CD14-positive monocyte (primary cell): Measurements from ENCODE around the gene GON4L. TPM values are rescaled to one million over a fixed set of nuclear protein-coding genes. Genes with fewer than 3 reads are reported as not detected.

ENCODE experiments used
- DNase-seq, 3 donors: peaks; one replicate each; pipeline ENCODE4 v3.0.0-alpha.2; 2011 to 2022
- H2AFZ ChIP-seq: 2 replicates; pipeline ENCODE4 v1.6.0; 2012; ENCODE audit warnings: mild to moderate bottlenecking, low read depth, low read length, inconsistent platforms; ENCODE audit not compliant: insufficient read depth, poor library complexity, severe bottlenecking
- H3K27ac ChIP-seq, 2 donors: 1 replicate in 1 of 2; 2 replicates in 1 of 2; pipeline ENCODE4 v1.5.1; 2012 to 2013; ENCODE audit warnings: low read length in 2 of 2, control low read depth in 1 of 2, inconsistent platforms in 1 of 2, low read depth in 1 of 2, mild to moderate bottlenecking in 1 of 2
- H3K27me3 ChIP-seq, 2 donors: one replicate each; pipeline versions ENCODE4 v1.6.0 to v1.6.1; 2011 to 2013; ENCODE audit warnings: low read length in 2 of 2; ENCODE audit not compliant: control insufficient read depth in 2 of 2, insufficient read depth in 2 of 2
- H3K36me3 ChIP-seq, 2 donors: replicated peaks in 1 of 2; 1 replicate in 1 of 2; 2 replicates in 1 of 2; pipeline versions ENCODE4 v1.5.1 to v1.6.1; 2012 to 2013; ENCODE audit warnings: low read length in 2 of 2, control low read depth in 1 of 2, inconsistent platforms in 1 of 2, mild to moderate bottlenecking in 1 of 2; ENCODE audit not compliant: insufficient read depth in 2 of 2, control insufficient read depth in 1 of 2
- H3K4me1 ChIP-seq, 2 donors: 1 replicate in 1 of 2; 2 replicates in 1 of 2; pipeline versions ENCODE4 v1.5.1 to v1.6.1; 2012 to 2013; ENCODE audit warnings: low read length in 2 of 2, control low read depth in 1 of 2, inconsistent platforms in 1 of 2, mild to moderate bottlenecking in 1 of 2, moderate library complexity in 1 of 2; ENCODE audit not compliant: insufficient read depth in 2 of 2, control insufficient read depth in 1 of 2
- H3K4me2 ChIP-seq: replicated peaks from 2 replicates; pipeline ENCODE3; 2012; ENCODE audit warnings: low read length, moderate library complexity, mild to moderate bottlenecking; ENCODE audit not compliant: poor library complexity, severe bottlenecking; ENCODE audit errors: extremely low read depth
- H3K4me3 ChIP-seq, 3 experiments: fragments of 200-600 bp in 1 of 3; sonication (generic) in 1 of 3; replicated peaks in 1 of 3; 1 replicate in 2 of 3; 2 replicates in 1 of 3; pipeline ENCODE4 v1.5.1; 2011 to 2013; ENCODE audit warnings: low read length in 3 of 3, mild to moderate bottlenecking in 3 of 3, control low read depth in 2 of 3, low read depth in 2 of 3, inconsistent platforms in 1 of 3, moderate library complexity in 1 of 3
- H3K79me2 ChIP-seq: 2 replicates; pipeline ENCODE4 v1.6.0; 2012; ENCODE audit warnings: mild to moderate bottlenecking, control low read depth, inconsistent platforms, low read length, moderate library complexity; ENCODE audit not compliant: insufficient read depth
- H3K9ac ChIP-seq: 2 replicates; pipeline ENCODE4 v1.6.0; 2017; ENCODE audit warnings: low read length, mild to moderate bottlenecking; ENCODE audit not compliant: insufficient read depth, poor library complexity, severe bottlenecking
- H3K9me3 ChIP-seq, 2 donors: replicated peaks in 1 of 2; 1 replicate in 1 of 2; 2 replicates in 1 of 2; pipeline versions ENCODE4 v1.5.1 to v1.6.1; 2012 to 2013; ENCODE audit warnings: low read length in 2 of 2, control low read depth in 1 of 2; ENCODE audit not compliant: control insufficient read depth in 1 of 2, insufficient read depth in 1 of 2
- H4K20me1 ChIP-seq: 2 replicates; pipeline ENCODE4 v1.6.0; 2012; ENCODE audit warnings: mild to moderate bottlenecking, low read length, control low read depth, moderate library complexity; ENCODE audit not compliant: insufficient read depth
- H3K27ac Mint-ChIP-seq, 7 donors: one replicate each; pipeline ENCODE4 v1.8.0; 2020; ENCODE audit warnings: mild to moderate bottlenecking in 7 of 7, mixed read lengths in 7 of 7, moderate library complexity in 6 of 7, inconsistent platforms in 2 of 7
- H3K27me3 Mint-ChIP-seq, 3 donors: one replicate each; pipeline ENCODE4 v1.8.0; 2021 to 2022; ENCODE audit warnings: low read depth in 3 of 3, mild to moderate bottlenecking in 3 of 3, mixed read lengths in 3 of 3, moderate library complexity in 3 of 3, inconsistent platforms in 1 of 3
- H3K36me3 Mint-ChIP-seq, 2 donors: one replicate each; pipeline ENCODE4 v1.8.0; 2020; ENCODE audit warnings: mixed read lengths in 2 of 2, inconsistent platforms in 1 of 2, mild to moderate bottlenecking in 1 of 2
- H3K4me1 Mint-ChIP-seq: one replicate; pipeline ENCODE4 v1.8.0; 2020; ENCODE audit warnings: mild to moderate bottlenecking, mixed read lengths
- H3K4me3 Mint-ChIP-seq, 2 donors: one replicate each; pipeline ENCODE4 v1.8.0; 2020; ENCODE audit warnings: mild to moderate bottlenecking in 2 of 2, mixed read lengths in 2 of 2, moderate library complexity in 1 of 2
- H3K9me3 Mint-ChIP-seq, 7 donors: one replicate each; pipeline ENCODE4 v1.8.0; 2020 to 2022; ENCODE audit warnings: mixed read lengths in 7 of 7, mild to moderate bottlenecking in 6 of 7, moderate library complexity in 6 of 7, inconsistent platforms in 2 of 7
- WGBS: methylation state at CpG from one replicate; pipeline ENCODE4 v1.1.5; 2013; ENCODE audit warnings: missing lambda C conversion rate; ENCODE audit not compliant: insufficient coverage; 5-methylcytosine and 5-hydroxymethylcytosine counted together
- intact Hi-C, 2 donors: fragments of 100-400 bp; cut with micrococcal nuclease; formaldehyde crosslinking; loops; one replicate each; pipeline versions ENCODE4 v1.15.0 to v1.15.1; 2023
- polyA plus RNA-seq, 3 donors: library from polyadenylated mRNA; depleted of rRNA in 1 of 3; unstranded in 2 of 3; stranded (reverse) in 1 of 3; fragments of 300-500 nt in 2 of 3; fragments of >200 nt in 1 of 3; fragmentation: Illumina TruSeq in 2 of 3; gene quantifications; 1 replicate in 2 of 3; 2 replicates in 1 of 3; pipeline ENCODE4 v1.2.3, GENCODE V29; 2012 to 2021
- TF ChIP-seq, protein P1 (sequence below): fragments of 200-600 bp; IDR thresholded peaks from one replicate; pipeline ENCODE4 v1.8.0; 2022; ENCODE audit warnings: antibody characterized with exemption, mild to moderate bottlenecking

The GON4L gene
- polyA plus RNA-seq, 3 donors = 8.5 to 39.5 (median 14.0) TPM

DNA sequence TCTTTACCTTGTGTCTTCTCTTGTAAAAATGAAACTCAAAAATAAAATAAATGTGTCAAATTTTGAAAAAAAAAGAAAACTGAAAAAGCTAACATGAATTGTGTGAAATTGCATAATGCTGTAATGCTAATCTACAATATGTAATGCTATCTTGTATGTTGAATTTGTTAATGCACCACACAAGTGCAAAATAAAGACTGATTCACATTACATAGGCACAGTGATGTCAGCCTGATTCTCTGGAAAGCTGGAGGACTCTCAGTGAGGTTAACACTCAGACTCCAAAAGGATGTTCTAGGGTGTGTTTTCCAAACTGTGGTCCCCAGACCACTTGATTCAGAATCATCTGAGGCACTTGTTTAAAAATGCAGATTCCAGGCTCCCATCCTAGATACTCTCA, 28.0 kb upstream of the GON4L start:
- H3K27ac Mint-ChIP-seq = no peak overlapping the region
- no peaks in the 10 kb centered on the region for H3K4me1 Mint-ChIP-seq
- Histone ChIP-seq H2AFZ (no peak overlapping the region), H3K27ac (no peak overlapping the region), H3K4me1 (no peaks in the 10 kb centered on the region), H3K9me3 (no peaks in the 10 kb centered on the region), H3K27me3 (no peaks in the 10 kb centered on the region), H3K36me3 (peaks cover 0 to 26% of the 10 kb centered on the region in 2 donors), H4K20me1 (no peaks in the 10 kb centered on the region), H3K4me2 (no peak overlapping the region), H3K9ac (no peak overlapping the region), H3K79me2 (no peaks in the 10 kb centered on the region), H3K4me3 (no peak overlapping the region)
- DNase-seq = no peak
- H3K36me3 Mint-ChIP-seq = peaks cover 16 to 29% of the 10 kb centered on the region in 2 donors
- H3K4me3 Mint-ChIP-seq = no peak overlapping the region
- peaks cover 0 to 2% (median 1%) of the 10 kb centered on the region in 3 donors for H3K27me3 Mint-ChIP-seq
- intact Hi-C loops = no loop called here
- H3K9me3 Mint-ChIP-seq = no peaks in the 10 kb centered on the region
- TF ChIP-seq, protein P1, sequence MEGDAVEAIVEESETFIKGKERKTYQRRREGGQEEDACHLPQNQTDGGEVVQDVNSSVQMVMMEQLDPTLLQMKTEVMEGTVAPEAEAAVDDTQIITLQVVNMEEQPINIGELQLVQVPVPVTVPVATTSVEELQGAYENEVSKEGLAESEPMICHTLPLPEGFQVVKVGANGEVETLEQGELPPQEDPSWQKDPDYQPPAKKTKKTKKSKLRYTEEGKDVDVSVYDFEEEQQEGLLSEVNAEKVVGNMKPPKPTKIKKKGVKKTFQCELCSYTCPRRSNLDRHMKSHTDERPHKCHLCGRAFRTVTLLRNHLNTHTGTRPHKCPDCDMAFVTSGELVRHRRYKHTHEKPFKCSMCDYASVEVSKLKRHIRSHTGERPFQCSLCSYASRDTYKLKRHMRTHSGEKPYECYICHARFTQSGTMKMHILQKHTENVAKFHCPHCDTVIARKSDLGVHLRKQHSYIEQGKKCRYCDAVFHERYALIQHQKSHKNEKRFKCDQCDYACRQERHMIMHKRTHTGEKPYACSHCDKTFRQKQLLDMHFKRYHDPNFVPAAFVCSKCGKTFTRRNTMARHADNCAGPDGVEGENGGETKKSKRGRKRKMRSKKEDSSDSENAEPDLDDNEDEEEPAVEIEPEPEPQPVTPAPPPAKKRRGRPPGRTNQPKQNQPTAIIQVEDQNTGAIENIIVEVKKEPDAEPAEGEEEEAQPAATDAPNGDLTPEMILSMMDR = no peak

DNA sequence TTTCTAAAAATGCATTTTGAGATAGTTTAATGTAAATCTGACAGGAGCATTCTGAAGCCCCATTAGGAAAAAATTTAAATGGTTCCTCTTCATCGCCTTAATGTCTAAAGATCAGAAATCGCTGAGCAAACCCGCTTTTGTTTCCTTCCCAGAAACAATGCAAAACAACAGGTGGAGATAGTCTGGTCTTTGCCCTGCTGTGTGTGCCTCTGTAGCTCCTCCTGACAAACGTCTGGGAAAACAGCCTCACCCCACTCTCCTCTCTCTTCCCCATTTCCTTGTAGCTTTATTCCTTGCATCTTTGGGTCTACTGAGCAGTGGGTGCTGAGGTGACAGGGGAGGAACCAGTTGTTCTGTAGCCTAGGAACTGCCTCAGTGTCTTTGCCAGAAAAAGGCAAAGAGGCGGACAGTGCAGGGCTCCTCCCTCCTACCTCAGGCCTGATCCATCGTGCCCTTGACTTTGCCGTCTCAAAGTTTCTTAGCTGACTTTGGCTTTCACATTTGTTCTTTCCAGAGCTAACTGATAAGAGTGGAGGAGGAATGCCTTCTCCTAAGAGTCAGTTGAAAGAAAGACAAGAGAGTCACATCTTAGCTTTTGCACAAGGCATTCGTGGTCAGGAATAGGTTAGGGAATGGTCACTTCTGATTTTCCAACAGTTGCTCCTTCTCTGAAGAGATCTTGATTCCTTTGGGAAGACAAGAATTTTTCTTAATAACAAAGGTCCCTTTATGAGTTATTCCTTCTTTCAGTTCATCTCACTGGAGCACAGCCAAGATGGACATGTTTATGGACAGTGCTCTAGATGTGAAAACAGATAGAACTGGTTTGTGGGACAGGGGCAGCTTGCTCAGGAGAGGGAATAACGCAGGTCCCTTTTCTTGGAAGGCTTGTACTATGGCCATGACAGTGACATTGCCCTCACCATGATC, 27.3 kb upstream of the GON4L start:
- no peaks in the 10 kb centered on the region for H3K4me1 ChIP-seq
- no peak overlapping the region for H3K4me2 ChIP-seq
- no peaks in the 10 kb centered on the region for H3K79me2 ChIP-seq
- Mint-ChIP-seq H3K27me3 (peaks cover 0 to 2% (median 1%) of the 10 kb centered on the region in 3 donors), H3K4me1 (no peaks in the 10 kb centered on the region), H3K9me3 (no peaks in the 10 kb centered on the region), H3K27ac (peak overlapping the region in 1 of 7 donors; percentile 28), H3K36me3 (peaks cover 20 to 31% of the 10 kb centered on the region in 2 donors), H3K4me3 (no peak overlapping the region)
- no peak for DNase-seq
- H3K27ac ChIP-seq = no peak overlapping the region
- H2AFZ ChIP-seq = no peak overlapping the region
- H3K36me3 ChIP-seq = peaks cover 0 to 26% of the 10 kb centered on the region in 2 donors
- no peaks in the 10 kb centered on the region for H3K27me3 ChIP-seq
- WGBS = 92% methylated on average over 2 of the region's 9 CpGs
- TF ChIP-seq, protein P1 = no peak
- no peaks in the 10 kb centered on the region for H4K20me1 ChIP-seq
- no peak overlapping the region for H3K9ac ChIP-seq
- no peaks in the 10 kb centered on the region for H3K9me3 ChIP-seq
- intact Hi-C loops = no loop called here
- no peak overlapping the region for H3K4me3 ChIP-seq
